HFF-Myc (cell line): ENCODE results near the gene AP3S2.
"Not testable (repeated sequence)": the region's sequence is repeated elsewhere in the genome, so short reads cannot be mapped to it uniquely, and the experiment has no call there.

Experiments
- DNase-seq: peaks from one replicate; pipeline ENCODE4 v3.0.0-alpha.2; 2011; ENCODE audit warnings: low read depth; ENCODE audit errors: extremely low read depth
- H3K4me3 ChIP-seq: replicated peaks from 2 replicates; pipeline ENCODE4 v1.5.1; 2011; ENCODE audit warnings: low read depth, mild to moderate bottlenecking, control low read depth, low read length
- TF ChIP-seq, protein P1 (sequence below): IDR thresholded peaks from 2 replicates; pipeline ENCODE4 v1.5.1; 2012; ENCODE audit warnings: mild to moderate bottlenecking, low read depth, low read length, control low read depth; ENCODE audit errors: missing control alignments

The AP3S2 gene

DNA sequence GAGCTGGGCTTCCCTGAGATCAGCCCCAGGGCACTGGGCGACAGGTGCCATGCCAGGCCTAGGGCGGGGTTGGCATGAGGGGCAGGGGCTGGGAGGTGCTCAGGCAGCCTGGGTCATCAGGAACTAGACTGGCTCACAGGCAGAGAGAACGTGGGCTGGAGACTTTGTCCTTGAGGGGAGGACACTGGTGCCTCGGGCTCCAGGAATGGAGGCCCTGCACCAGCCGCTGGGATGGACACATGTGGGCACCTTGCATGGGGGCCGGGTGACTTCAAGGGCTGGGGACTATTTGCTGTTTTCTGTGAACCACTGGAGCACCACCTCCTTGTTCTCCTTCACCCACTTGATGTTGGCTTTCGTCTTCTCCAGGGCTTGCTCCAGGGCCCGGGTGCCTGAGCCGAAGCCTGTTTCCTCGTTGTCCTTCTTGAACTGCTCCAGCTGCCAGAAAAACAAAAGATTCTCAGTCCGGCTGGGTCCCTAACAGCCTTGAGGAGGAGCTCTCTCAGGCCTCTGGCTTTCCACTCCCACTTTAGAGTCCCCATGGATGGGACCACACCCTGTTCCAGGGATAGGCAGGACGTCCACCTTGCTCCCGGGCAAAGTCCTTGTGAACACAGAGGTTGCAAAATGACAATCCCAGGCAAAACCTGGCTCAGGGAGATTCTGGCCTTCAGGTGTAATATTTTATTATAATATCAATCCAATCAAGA, 108.6 kb downstream of the AP3S2 start:
- TF ChIP-seq, protein P1, sequence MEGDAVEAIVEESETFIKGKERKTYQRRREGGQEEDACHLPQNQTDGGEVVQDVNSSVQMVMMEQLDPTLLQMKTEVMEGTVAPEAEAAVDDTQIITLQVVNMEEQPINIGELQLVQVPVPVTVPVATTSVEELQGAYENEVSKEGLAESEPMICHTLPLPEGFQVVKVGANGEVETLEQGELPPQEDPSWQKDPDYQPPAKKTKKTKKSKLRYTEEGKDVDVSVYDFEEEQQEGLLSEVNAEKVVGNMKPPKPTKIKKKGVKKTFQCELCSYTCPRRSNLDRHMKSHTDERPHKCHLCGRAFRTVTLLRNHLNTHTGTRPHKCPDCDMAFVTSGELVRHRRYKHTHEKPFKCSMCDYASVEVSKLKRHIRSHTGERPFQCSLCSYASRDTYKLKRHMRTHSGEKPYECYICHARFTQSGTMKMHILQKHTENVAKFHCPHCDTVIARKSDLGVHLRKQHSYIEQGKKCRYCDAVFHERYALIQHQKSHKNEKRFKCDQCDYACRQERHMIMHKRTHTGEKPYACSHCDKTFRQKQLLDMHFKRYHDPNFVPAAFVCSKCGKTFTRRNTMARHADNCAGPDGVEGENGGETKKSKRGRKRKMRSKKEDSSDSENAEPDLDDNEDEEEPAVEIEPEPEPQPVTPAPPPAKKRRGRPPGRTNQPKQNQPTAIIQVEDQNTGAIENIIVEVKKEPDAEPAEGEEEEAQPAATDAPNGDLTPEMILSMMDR, result no peak
- DNase-seq, result no peak
- H3K4me3 ChIP-seq, result no peak overlapping the region

DNA sequence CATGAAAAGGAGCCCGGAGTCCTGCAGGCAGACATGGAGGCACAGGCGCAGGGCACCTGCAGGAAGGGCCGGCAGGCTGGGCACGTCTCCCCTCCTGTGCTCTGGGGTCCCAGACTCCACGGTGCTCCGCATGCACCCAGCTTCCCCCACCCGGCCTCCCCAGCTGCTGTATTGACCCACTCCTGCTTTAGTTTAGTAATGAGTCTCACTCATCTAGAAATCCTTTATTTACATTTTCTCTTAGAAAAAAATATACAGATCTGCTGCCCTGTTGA, 109.2 kb downstream of the AP3S2 start:
- DNase-seq, result no peak
- TF ChIP-seq, protein P1, result no peak
- no peak overlapping the region for H3K4me3 ChIP-seq

DNA sequence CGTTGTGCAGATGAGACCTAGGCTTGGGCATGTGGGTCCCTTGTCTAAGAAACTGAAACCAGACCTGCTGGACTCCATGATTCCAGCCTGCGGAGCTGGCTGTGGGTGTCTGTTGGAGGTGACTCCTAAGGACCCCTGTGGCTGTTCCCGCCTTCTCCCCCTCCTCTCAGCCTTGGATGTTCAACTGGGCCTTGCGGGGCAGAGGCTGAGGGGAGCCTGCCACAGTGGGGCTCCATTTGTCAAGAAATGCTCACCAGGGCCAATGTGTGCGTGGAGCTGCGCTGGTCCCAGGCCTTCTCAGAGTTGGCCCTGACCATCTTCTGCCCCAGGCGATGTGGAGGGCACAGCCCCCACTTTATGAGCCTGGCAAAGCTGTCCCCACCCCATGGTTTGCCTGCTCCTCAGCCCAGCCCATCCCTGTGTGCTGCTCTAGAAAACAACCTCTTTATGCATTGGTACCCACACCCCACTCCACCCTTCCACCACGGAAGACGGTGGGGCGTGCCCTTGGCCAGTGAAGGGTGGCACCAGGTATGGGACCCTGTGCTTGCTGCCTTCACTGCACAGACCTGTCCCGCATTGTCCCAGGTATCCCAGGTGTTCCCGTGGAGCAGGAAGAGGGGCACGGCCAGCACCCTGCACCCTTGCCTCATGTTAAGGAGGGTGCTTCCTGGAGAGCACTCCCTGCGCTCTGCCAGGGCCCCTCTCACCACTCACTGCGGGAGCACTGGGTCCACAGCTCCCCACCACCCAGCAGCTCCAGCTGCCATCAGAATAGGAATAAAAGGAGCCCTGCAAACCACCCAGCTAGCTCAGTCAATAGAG, 109.7 kb downstream of the AP3S2 start:
- H3K4me3 ChIP-seq, result no peak overlapping the region
- no peak for DNase-seq
- TF ChIP-seq, protein P1, result no peak

DNA sequence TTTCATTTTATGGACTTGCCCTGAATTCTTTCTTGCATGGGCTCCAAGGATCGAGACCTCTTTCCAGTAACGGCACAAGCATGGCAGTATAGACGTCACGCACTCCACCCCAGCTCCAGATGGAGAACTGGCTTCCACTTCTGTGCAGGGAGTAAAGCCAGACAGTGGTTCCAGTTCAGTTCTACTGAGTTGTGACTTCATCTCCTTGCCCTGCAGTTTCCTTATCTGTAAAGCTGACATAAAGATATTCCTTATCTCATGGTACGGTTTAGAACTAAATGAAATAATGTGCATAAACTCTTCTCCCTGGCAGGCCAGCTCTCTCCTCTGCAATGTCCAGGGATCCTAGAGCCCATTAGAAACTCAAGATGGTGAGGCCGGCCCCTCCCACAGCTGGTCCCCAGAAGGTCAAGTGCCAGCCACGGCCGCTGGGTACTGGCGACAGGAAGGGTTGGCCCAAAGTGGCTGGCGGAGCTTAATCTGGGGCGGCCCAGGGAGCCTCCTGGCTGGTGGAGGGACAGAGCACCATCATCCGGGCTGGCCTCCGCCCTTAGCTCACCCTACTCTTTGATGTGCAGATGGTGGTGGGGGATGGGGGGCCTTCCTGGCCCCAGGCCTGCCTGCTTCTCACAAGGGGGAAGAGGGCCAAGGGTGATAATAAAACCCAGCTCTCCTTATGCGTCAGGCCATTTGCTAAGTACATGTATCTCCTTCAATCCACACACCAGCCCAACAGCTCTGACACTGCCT, 110.5 kb downstream of the AP3S2 start:
- DNase-seq, result peak; percentile 50
- TF ChIP-seq, protein P1, result no peak

DNA sequence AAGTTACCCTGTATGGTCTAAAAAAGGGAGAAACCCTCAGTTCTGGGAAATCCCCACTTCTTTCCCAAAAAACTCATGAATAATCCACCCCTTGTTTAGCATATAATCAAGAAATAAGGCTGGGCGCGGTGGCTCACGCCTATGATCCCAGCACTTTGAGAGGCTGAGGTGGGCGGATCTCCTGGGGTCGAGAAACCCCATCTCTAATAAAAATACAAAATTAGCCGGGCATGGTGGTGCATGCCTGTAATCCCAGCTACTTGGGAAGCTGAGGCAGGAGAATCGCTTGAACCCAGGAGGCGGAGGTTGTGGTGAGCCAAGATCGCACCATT, 111.2 kb downstream of the AP3S2 start:
- not testable (repeated sequence) for H3K4me3 ChIP-seq, DNase-seq

More for the DNA sequence above, 110.5 kb downstream of the AP3S2 start:
- H3K4me3 ChIP-seq, result no peak overlapping the region

DNA sequence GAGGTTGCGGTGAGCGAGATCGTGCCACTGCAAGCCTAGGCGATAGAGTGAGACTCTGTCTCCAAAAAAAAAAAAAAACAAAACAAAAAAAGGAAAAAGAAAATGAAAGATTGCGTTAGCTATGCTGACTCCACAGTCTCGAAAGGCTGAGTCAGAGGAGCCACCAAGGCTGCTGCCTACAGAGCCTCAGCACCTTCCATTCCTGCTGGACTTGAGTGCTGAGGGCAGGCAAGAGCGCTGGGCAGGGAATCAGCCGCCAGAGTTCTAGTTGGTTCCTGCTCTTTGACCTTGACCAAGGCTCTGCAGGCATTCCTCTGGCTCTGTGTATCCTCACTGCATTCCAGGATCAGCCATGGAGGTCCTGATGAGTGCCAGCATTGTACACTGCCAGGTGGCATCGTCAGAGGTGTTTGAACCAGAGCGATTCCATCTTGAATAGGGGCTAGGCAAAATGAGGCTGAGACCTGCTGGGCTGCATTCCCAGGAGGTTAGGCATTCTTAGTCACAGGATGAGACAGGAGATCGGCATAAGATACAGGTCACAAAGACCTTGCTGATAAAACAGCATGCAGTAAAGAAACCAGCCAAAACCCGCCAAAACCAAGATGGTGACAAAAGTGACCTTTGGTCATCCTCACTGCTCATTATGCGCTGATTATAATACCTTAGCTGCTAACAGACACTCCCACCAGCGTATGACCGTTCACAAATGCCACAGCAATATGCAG, 111.7 kb downstream of the AP3S2 start:
- TF ChIP-seq, protein P1, result no peak
- DNase-seq, result no peak
- no peak overlapping the region for H3K4me3 ChIP-seq
